Uterus (tissue), 2 donors: ENCODE measurements around the gene TRPT1.
A peak's percentile ranks its signal among the peaks of the same experiment; 100 is the strongest.

Source experiments
- POLR2A ChIP-seq, 2 donors: fragments of 450-650 bp; IDR thresholded peaks; one replicate each; pipeline ENCODE4 v1.6.1; 2016; ENCODE audit warnings: antibody characterized with exemption in 2 of 2, mild to moderate bottlenecking in 1 of 2, moderate library complexity in 1 of 2
- TF ChIP-seq, protein P1 (sequence below), 4 experiments: fragments of 200-600 bp in 2 of 4; fragments of 450-650 bp in 2 of 4; sonication (generic) in 2 of 4; IDR thresholded peaks; one replicate each; pipeline ENCODE4 v1.5.1; 2016 to 2019; ENCODE audit warnings: antibody characterized with exemption in 4 of 4, mild to moderate bottlenecking in 2 of 4, moderate library complexity in 1 of 4

- TF ChIP-seq, protein P1, sequence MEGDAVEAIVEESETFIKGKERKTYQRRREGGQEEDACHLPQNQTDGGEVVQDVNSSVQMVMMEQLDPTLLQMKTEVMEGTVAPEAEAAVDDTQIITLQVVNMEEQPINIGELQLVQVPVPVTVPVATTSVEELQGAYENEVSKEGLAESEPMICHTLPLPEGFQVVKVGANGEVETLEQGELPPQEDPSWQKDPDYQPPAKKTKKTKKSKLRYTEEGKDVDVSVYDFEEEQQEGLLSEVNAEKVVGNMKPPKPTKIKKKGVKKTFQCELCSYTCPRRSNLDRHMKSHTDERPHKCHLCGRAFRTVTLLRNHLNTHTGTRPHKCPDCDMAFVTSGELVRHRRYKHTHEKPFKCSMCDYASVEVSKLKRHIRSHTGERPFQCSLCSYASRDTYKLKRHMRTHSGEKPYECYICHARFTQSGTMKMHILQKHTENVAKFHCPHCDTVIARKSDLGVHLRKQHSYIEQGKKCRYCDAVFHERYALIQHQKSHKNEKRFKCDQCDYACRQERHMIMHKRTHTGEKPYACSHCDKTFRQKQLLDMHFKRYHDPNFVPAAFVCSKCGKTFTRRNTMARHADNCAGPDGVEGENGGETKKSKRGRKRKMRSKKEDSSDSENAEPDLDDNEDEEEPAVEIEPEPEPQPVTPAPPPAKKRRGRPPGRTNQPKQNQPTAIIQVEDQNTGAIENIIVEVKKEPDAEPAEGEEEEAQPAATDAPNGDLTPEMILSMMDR (IDR thresholded peaks at IDR 0.05), result peak; percentile 70 to 95 (median 85)
- TF ChIP-seq POLR2A (IDR thresholded peaks at IDR 0.05), result peak; percentile 82
Observed at GRCh38 chr11:64251016-64251752, 25.2 kb upstream of the TRPT1 start, which contains the start of gene PLCB3.
